GM19455 (cell line): ENCODE results near the gene INPP5D.

Experiments used
- ATAC-seq: cut with Tn5 transposase; IDR thresholded peaks from one replicate; pipeline ENCODE4 v1.9.1; 2021; ENCODE audit not compliant: unreplicated experiment

INPP5D gene

GRCh38 chr2:233031556-233032500, 28.3 kb upstream of the INPP5D start:
- no peak for ATAC-seq

GRCh38 chr2:233032551-233033320, 27.4 kb upstream of the INPP5D start, which contains the start of gene NEU2:
Gene NEU2 (plus strand): TSS chr2:233032672. CDS start chr2:233032672, 0 bp downstream.
- ATAC-seq = no peak

GRCh38 chr2:233033672-233034071, 26.5 kb upstream of the INPP5D start:
- no peak for ATAC-seq

- ATAC-seq = no peak
These were observed 25.9 kb upstream of the INPP5D start for GRCh38 chr2:233034091-233034882.

DNA sequence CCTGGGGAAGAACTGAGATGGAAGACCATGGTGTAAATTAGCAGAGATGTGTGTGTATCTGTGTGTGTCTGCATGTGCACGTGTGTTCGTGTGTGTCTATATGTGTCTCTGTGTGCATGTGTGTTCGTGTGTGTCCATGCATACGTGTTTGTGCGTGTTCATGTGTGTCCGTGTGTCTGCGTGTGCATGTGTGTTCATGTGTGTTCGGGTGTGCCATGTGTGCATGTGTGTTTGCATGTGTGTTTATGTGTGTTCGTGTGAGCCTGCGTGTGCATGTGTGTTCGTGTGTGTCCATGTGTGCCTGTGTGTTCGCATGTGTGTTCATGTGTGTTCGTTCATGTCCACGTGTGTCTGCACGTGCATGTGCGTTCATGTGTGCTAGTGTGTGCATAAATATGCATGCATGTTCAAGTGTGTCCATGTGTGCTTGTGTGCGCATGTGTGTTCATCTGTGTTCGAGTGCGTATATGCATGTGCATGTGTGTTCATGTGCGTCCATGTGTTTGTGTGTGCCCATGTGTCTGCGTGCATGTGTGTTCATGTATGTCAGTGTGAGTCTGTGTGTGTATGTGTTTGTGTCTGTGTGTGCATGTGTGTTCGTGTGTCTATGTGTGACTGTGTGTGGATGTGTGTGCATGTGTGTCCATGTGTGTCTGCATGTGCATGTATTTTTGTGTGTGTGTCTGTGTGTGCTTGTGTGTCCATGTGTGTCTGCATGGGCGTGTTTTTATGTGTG, 24.5 kb upstream of the INPP5D start:
- ATAC-seq = no peak

- ATAC-seq = no peak
These were observed 23.8 kb upstream of the INPP5D start for GRCh38 chr2:233036162-233036838.

- ATAC-seq = no peak
These were observed 23.1 kb upstream of the INPP5D start for GRCh38 chr2:233037078-233037477.

DNA sequence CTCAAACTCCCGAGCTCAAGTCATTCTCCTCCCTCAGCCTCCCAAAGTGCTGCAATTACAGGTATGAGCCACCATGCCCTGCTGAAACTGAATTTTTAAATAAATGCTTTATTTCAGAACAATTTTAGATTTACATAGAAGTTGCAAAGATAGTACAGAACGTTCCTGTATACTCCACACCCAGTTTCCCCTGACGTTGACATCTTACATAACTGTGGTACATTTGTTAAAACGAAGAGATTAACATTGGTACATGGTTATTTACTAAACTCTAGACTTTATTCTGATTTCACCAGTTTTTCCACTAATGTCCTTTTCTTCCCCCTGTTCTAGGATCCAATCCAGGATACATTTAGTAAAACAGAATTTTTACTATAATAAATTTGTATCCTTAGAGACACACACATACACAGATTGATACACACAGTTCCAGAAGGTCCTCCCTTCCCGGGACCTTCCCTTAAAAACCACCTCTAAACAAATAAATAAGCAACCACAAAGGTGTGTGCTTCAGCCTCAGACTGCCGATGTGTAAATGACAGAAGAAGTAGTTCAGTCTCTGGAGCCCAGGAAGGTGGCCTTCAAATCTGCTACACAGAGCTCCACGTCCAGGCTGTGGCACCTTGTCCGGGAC, 20.8 kb upstream of the INPP5D start:
- ATAC-seq = no peak

- ATAC-seq = no peak
These were observed 20.2 kb upstream of the INPP5D start for GRCh38 chr2:233039846-233040530.

GRCh38 chr2:233040571-233040970, 19.6 kb upstream of the INPP5D start:
- ATAC-seq = no peak

DNA sequence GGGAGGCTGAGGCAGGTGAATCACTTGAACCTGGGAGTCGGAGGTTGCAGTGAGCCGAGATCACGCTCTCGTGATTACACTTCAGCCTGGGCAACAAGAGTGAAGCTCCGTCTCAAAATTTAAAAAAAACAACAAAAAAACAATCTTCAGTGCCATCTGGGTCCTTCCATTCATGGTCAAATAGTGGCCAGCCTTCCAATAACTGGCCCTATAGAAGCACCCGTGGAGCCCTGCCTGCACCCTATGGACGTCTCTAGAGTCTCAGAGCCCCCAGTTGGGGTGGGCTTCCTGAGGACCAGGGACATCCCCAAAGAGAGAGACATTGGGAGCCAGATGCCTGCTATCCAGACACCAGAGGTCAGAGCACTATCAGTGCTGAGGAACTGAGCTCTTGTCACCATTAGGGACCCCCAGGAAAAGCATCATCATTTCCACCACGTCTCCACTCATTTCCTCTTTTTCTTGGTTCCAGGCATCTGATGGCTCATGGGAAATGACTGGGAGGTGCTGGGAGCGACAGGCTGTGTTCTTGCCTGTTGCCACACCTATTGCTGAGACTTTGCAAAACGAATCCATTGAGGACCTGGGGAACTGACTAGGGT, 18.3 kb upstream of the INPP5D start:
- ATAC-seq = no peak

DNA sequence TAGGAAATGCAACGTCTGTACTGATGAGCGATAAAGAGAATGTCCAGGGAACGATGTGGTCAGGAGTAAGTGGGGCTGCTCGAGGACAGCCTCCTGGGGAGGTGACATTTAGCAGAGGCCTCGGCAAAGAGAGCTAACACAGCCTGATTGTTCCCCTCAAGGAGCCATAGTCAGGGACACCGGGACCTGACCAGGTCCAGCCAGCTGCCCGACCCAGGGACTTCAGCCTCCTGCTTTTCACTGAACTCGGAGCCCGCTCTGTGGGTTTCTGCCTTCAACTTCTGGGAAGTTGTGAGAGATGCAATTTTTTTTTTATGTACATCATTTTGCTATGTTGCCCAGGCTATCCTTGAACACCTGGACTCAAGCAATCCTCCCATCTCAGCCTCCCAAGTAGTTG, 17.6 kb upstream of the INPP5D start:
- ATAC-seq = no peak

GRCh38 chr2:233044974-233045605, 15.1 kb upstream of the INPP5D start:
- ATAC-seq = no peak

DNA sequence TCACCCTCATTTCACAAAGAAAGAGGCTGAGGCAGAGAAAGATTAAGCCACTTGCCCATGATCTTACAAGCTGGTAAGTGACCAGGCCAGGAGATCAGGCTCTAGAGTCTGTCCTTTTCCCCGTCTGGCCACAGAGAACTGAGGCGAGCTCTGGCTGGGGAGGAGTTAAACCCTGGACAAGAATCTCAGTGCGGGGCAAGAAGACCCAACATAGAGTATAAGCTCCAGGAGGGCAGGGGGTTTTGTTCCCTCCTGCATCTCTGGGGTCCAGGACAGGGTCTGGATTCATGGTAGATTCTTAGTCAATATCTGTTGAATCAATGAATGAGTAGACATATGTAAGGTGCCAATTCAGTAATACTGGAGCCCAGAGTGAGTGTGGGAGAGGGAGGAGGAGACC, 12.9 kb upstream of the INPP5D start:
- ATAC-seq = no peak

GRCh38 chr2:233047667-233048066, 12.5 kb upstream of the INPP5D start:
- no peak for ATAC-seq

DNA sequence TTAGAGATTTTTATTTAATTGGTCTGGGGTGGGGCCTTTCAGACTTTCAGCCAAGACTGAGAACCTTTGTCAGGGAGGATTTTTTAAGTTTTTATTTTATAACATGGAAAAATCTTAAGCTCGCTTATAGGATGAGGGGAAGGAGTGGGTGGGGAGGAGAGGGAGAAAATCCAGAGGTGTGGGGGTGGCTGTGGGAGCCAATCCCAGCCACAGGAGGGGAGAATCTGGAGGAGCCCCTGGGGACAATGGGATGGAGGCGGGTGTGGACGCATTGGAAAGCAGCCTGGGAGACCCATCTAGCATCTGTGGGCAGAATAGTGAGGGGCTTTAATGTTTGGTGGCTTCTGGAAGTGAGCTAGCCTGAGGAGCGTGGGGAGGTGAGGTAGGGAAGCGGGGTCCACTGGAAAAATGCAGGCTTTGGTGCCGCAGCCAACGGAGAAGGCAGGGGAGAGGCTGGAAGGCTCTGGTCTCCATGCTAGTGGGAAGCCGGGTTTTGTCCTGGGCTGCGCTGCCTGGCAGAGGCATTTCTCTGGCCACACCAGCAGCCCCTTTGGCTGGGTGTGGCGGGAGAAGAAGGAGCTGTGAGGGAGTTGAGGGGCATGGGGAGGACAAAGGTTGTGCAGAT, 11.5 kb upstream of the INPP5D start:
- ATAC-seq = no peak

DNA sequence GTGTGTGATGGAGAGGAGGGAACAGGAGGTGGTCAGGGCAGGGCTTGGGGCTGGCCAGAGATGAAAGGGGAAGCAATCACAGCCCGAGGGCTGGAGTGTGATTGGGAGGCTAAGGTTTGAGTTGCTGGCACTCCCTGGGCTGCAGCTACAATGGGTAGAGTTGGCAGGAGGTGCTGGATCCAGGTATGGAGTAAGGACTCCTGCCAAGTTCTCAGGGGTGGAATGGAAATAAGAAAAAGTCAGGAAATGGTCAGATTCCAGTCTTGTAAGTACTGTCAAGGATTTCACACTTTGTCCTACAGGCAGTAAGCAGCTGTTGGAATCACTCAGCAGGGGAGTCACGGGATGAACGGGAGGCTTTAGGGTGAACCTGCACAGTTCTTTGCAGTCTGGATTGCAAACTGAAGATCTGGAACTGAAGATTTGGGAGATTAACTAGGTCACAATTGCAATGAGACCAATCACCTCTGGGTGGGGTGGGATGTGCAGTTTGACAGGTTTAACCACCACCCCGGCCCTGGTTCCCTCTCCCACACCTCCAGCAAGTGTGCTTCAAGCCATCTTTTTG, 10.9 kb upstream of the INPP5D start:
- no peak for ATAC-seq
